H1 (cell line): ENCODE measurements around the gene LAX1.

Source experiments
- BACH1 ChIP-seq: IDR thresholded peaks from 2 replicates; pipeline ENCODE4 v1.6.1; 2012; ENCODE audit warnings: low read length, improper control_type of control experiment
- CREB1 ChIP-seq: IDR thresholded peaks from 2 replicates; pipeline ENCODE4 v1.6.1; 2012; ENCODE audit warnings: inconsistent platforms
- CTCF ChIP-seq, 3 experiments: IDR thresholded peaks; 1 replicate in 2 of 3; 2 replicates in 1 of 3; pipeline versions ENCODE4 v1.5.1 to v1.6.1; 2011; ENCODE audit warnings: low read length in 3 of 3, mild to moderate bottlenecking in 3 of 3, inconsistent platforms in 2 of 3, low read depth in 1 of 3, moderate library complexity in 1 of 3; ENCODE audit not compliant: insufficient read depth in 1 of 3; ENCODE audit errors: control extremely low read depth in 1 of 3
- EP300 ChIP-seq, 2 experiments: IDR thresholded peaks; 1 replicate in 1 of 2; 2 replicates in 1 of 2; pipeline ENCODE4 v1.6.1; 2011 to 2012; ENCODE audit warnings: low read depth in 2 of 2, low read length in 2 of 2, mild to moderate bottlenecking in 2 of 2, borderline replicate concordance in 1 of 2, inconsistent platforms in 1 of 2, moderate library complexity in 1 of 2
- EZH2 ChIP-seq: fragments of 200-600 bp; sonication (generic); IDR thresholded peaks from 2 replicates; pipeline ENCODE4 v1.7.1; 2012; ENCODE audit warnings: low read depth, mild to moderate bottlenecking, moderate library complexity, low read length, inconsistent platforms; ENCODE audit not compliant: severe bottlenecking
- KDM5A ChIP-seq: fragments of 200-600 bp; IDR thresholded peaks from 2 replicates; pipeline ENCODE4 v1.7.1; 2012; ENCODE audit warnings: mild to moderate bottlenecking, low read length, inconsistent platforms, mixed read lengths
- MAX ChIP-seq: IDR thresholded peaks from 2 replicates; pipeline ENCODE4 v1.6.1; 2012; ENCODE audit warnings: inconsistent platforms
- POLR2A ChIP-seq, 2 experiments: IDR thresholded peaks; 1 replicate in 1 of 2; 2 replicates in 1 of 2; pipeline ENCODE4 v1.6.1; 2011; ENCODE audit warnings: low read depth in 2 of 2, low read length in 2 of 2, mild to moderate bottlenecking in 2 of 2; ENCODE audit errors: control extremely low read depth in 1 of 2
- RAD21 ChIP-seq, 2 experiments: IDR thresholded peaks in 1 of 2; conservative IDR thresholded peaks in 1 of 2; 2 replicates each; pipeline ENCODE4 v1.6.1; 2011; ENCODE audit warnings: low read depth in 2 of 2, low read length in 2 of 2, improper control_type of control experiment in 1 of 2, inconsistent platforms in 1 of 2, mild to moderate bottlenecking in 1 of 2, moderate library complexity in 1 of 2
- TAF1 ChIP-seq: IDR thresholded peaks from 2 replicates; pipeline ENCODE4 v1.6.1; 2011; ENCODE audit warnings: mild to moderate bottlenecking, low read depth, low read length

DNA sequence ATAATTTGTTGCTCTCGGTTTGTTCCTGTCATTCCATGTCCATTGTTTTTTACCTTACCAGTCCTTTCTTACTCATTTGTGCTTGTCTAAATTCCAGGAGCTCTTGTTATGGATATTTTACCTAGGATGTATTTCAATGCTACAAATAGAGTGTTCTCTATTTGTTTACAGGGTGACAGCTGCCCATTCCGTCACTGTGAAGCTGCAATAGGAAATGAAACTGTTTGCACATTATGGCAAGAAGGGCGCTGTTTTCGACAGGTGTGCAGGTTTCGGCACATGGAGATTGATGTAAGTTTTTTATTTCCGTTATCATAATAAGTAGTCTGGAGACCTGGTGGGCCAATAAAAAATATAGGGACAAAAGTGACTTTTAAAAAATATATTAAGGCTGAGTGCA, 53.4 kb downstream of the LAX1 start:
- TF ChIP-seq EP300 (IDR thresholded peaks at IDR 0.05; ENCODE audit: borderline replicate concordance in 1 of 2, low read depth in 2 of 2, low read length in 2 of 2): no peak
- no peak for TF ChIP-seq CTCF (IDR thresholded peaks at IDR 0.05; ENCODE audit: control extremely low read depth in 1 of 3, insufficient read depth in 1 of 3, low read depth in 1 of 3, low read length in 3 of 3)
- no peak for TF ChIP-seq EZH2
- no peak for TF ChIP-seq POLR2A (IDR thresholded peaks at IDR 0.05; ENCODE audit: control extremely low read depth in 1 of 2, low read depth in 2 of 2, low read length in 2 of 2)
- no peak for TF ChIP-seq KDM5A
- no peak for TF ChIP-seq RAD21 (IDR thresholded peaks at IDR 0.05 in 1 of 2, conservative IDR thresholded peaks at IDR 0.05 in 1 of 2; ENCODE audit: low read depth in 2 of 2, low read length in 2 of 2)
- TF ChIP-seq MAX: no peak
- no peak for TF ChIP-seq BACH1
- TF ChIP-seq TAF1: no peak
- no peak for TF ChIP-seq CREB1
